PC-9 (cell line): ENCODE measurements around the gene TXLNA.

ENCODE experiments used
- EZH2 ChIP-seq: fragments of 200-600 bp; sonication (generic); IDR thresholded peaks from 2 replicates; pipeline ENCODE4 v1.8.0; 2017; ENCODE audit warnings: antibody characterized with exemption, low read depth
- TF ChIP-seq, protein P1 (sequence below): fragments of 200-600 bp; sonication (generic); conservative IDR thresholded peaks from 2 replicates; pipeline ENCODE4 v1.6.1; 2017; ENCODE audit warnings: mixed run types, antibody characterized with exemption, mild to moderate bottlenecking, moderate library complexity

DNA sequence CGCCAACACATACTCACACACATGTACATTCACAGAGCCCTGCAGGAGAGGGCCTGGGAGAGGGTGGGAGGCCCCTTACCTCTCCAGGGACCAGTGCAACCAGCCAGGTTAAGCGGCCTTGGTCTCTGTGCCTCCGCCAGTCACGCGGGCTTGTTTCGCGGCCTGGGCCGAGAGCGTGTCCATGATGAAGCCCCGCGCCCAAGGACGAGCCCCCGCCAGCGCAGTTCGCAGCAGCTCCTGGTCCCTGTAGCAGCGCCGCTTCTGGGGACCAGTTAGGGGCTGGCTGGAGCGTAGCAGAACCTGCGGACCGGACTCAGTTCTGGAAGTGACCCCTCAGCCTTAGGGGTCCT is 60.3 kb downstream of the TXLNA start:
- TF ChIP-seq, protein P1, sequence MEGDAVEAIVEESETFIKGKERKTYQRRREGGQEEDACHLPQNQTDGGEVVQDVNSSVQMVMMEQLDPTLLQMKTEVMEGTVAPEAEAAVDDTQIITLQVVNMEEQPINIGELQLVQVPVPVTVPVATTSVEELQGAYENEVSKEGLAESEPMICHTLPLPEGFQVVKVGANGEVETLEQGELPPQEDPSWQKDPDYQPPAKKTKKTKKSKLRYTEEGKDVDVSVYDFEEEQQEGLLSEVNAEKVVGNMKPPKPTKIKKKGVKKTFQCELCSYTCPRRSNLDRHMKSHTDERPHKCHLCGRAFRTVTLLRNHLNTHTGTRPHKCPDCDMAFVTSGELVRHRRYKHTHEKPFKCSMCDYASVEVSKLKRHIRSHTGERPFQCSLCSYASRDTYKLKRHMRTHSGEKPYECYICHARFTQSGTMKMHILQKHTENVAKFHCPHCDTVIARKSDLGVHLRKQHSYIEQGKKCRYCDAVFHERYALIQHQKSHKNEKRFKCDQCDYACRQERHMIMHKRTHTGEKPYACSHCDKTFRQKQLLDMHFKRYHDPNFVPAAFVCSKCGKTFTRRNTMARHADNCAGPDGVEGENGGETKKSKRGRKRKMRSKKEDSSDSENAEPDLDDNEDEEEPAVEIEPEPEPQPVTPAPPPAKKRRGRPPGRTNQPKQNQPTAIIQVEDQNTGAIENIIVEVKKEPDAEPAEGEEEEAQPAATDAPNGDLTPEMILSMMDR: no peak
- no peak for TF ChIP-seq EZH2
